ENCODE measurements around the gene ID3.

DNA sequence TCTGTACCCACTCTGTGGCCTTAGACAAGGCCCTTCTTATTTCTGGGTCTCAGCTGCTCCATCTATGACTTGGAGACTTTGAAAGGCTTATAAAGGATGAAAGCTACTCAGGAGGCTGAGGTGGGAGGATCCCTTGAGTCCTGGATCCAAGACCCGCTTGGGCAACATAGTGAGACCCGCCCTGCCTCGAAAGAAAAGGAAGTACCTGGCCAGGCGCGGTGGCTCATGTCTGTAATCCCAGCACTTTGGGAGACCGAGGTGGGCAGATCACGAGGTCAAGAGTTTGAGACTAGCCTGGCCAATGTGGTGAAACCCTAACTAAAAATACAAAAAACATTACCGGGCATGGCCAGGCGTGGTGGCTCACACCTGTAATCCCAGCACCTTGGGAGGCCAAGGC, 13.4 kb downstream of the ID3 start:
- TF ChIP-seq, protein P1, sequence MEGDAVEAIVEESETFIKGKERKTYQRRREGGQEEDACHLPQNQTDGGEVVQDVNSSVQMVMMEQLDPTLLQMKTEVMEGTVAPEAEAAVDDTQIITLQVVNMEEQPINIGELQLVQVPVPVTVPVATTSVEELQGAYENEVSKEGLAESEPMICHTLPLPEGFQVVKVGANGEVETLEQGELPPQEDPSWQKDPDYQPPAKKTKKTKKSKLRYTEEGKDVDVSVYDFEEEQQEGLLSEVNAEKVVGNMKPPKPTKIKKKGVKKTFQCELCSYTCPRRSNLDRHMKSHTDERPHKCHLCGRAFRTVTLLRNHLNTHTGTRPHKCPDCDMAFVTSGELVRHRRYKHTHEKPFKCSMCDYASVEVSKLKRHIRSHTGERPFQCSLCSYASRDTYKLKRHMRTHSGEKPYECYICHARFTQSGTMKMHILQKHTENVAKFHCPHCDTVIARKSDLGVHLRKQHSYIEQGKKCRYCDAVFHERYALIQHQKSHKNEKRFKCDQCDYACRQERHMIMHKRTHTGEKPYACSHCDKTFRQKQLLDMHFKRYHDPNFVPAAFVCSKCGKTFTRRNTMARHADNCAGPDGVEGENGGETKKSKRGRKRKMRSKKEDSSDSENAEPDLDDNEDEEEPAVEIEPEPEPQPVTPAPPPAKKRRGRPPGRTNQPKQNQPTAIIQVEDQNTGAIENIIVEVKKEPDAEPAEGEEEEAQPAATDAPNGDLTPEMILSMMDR (IDR thresholded peaks at IDR 0.05; ENCODE audit: poor library complexity, severe bottlenecking): no peak
- no peak for TF ChIP-seq REST (IDR thresholded peaks at IDR 0.05; ENCODE audit: borderline replicate concordance)
- TF ChIP-seq POLR2AphosphoS5 (IDR thresholded peaks at IDR 0.05): no peak
- no peak for TF ChIP-seq EP300 (conservative IDR thresholded peaks at IDR 0.05; ENCODE audit: poor library complexity, severe bottlenecking)
- TF ChIP-seq EZH2 (IDR thresholded peaks at IDR 0.05; ENCODE audit: borderline replicate concordance, insufficient read depth, low read length, poor library complexity, severe bottlenecking): no peak
- TF ChIP-seq RAD21 (conservative IDR thresholded peaks at IDR 0.05): no peak
- no peak for TF ChIP-seq TAF1 (IDR thresholded peaks at IDR 0.05; ENCODE audit: low read depth)

Measured in neural cell (in vitro differentiated cells).